Ureter (tissue), 1 donor: Measurements from ENCODE around the gene DMXL2. TPM values are rescaled to one million over a fixed set of nuclear protein-coding genes. Genes with fewer than 3 reads are reported as not detected.

ENCODE experiments used
- DNase-seq: peaks from one replicate; pipeline ENCODE4 v3.0.0-alpha.2; 2020; ENCODE audit warnings: low spot score
- total RNA-seq: library from RNA; stranded (reverse); gene quantifications from one replicate; pipeline ENCODE4 v1.2.4, GENCODE V29; 2023
- donor health status: DM: yes; HTN: yes; CAD: no.

DMXL2 gene
- total RNA-seq, 1 donor from 2014 or later = 43.5 TPM

- DNase-seq = no peak
These were observed 216.7 kb downstream of the DMXL2 start for GRCh38 chr15:51405693-51406523.

GRCh38 chr15:51403946-51404695 lies 218.4 kb downstream of the DMXL2 start:
- no peak for DNase-seq

GRCh38 chr15:51403072-51403878 lies 219.3 kb downstream of the DMXL2 start:
- DNase-seq = no peak

GRCh38 chr15:51401872-51402517 lies 220.6 kb downstream of the DMXL2 start:
- DNase-seq = no peak

DNA sequence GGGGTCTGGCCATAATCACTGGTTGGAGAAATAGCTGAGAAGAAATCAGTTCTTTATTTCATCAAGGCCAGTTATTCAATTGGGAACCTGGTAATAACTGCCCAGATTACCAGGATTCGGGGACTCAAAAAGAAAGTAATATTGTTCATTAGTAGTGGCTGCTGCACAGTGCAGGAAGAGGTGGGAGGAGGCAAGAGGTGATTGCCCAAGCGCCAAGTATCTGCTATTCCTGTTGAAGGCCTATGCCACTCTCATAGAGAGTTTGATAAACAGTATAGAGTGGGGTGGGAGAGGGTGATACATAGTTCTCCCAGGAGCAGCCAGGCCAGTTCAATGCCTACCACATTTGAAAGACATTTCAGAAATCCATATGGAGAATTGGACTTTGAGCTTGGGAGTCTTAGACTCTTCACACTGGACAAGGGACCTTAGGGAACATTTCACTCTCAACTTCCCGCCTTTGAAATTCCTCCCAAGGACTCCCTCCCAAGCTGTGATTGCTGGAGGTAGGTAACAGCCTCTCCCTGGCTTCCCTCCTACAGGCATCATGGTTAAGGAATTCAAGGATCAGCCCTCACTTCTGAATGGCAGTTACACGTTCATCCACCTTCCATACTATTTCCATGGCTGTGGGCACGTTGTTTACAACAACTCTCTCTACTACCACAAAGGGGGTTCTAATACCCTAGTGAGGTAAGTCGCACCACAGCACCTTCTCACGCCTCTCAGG lies 221.4 kb downstream of the DMXL2 start:
- DNase-seq = no peak

DNA sequence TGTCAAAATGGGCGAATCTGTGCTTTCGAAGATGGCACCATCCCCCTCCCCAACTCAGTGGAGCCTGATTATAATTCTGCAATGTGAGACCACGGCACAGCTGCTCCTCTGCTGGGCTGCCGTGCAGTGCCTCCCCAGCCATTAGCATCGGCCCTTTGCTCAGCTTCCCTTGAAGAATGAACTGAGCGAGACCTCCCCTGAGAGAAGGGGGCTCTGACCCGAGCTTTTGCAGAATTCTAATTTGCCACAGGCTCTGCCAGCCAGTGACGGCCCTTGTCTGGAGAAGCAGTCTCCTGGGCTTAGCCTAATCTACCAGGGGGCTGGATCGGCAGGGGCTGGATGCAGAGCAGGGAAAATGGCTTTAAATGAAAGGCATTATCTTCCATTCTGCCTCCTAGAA lies 223.9 kb downstream of the DMXL2 start:
- no peak for DNase-seq

Other genes starting within 250 kb of the DMXL2 start
- 0.18 TPM for gene SCG3, start 58.7 kb upstream of the DMXL2 start, total RNA-seq
- gene LYSMD2, start 114.9 kb upstream of the DMXL2 start, total RNA-seq = 13.1 TPM
- gene TMOD2, start 128.8 kb upstream of the DMXL2 start, total RNA-seq = 9.2 TPM
- gene TMOD3, start 206.9 kb upstream of the DMXL2 start, total RNA-seq = 44.2 TPM